Stomach (tissue), 9 donors: ENCODE results near the gene ACAP2. TPM values are rescaled to one million over a fixed set of nuclear protein-coding genes. Genes with fewer than 3 reads are reported as not detected.
A peak's percentile ranks its signal among the peaks of the same experiment; 100 is the strongest.
"Not testable (repeated sequence)": the region's sequence is repeated elsewhere in the genome, so short reads cannot be mapped to it uniquely, and the experiment has no call there.

Experiments
- DNase-seq, 2 donors: peaks; one replicate each; pipeline versions ENCODE4 v3.0.0 to v3.0.0-alpha.2; 2013 to 2019
- H3K27ac ChIP-seq, 5 donors: fragments of 200-600 bp in 4 of 5; sonication (generic) in 4 of 5; one replicate each; pipeline ENCODE4 v1.5.1; 2013 to 2019; ENCODE audit warnings: mild to moderate bottlenecking in 1 of 5, moderate library complexity in 1 of 5
- H3K27me3 ChIP-seq, 3 donors: fragments of 200-600 bp; sonication (generic); one replicate each; pipeline ENCODE4 v1.5.1; 2017 to 2019; ENCODE audit warnings: mixed run types in 1 of 3
- H3K36me3 ChIP-seq, 4 donors: fragments of 200-600 bp; sonication (generic); 1 replicate in 3 of 4; 2 replicates in 1 of 4; pipeline ENCODE4 v1.5.1; 2016 to 2019
- H3K4me1 ChIP-seq, 4 donors: fragments of 200-600 bp; sonication (generic); one replicate each; pipeline ENCODE4 v1.5.1; 2016 to 2019
- H3K4me3 ChIP-seq, 4 donors: fragments of 200-600 bp; sonication (generic) in 3 of 4; one replicate each; pipeline ENCODE4 v1.5.1; 2016 to 2019; ENCODE audit warnings: mild to moderate bottlenecking in 1 of 4
- H3K9me3 ChIP-seq, 4 donors: fragments of 200-600 bp; sonication (generic); one replicate each; pipeline ENCODE4 v1.5.1; 2016 to 2019
- EP300 ChIP-seq: sonication (generic); formaldehyde crosslinking; IDR thresholded peaks from one replicate; pipeline ENCODE4 v1.6.1; 2017; ENCODE audit warnings: antibody characterized with exemption
- POLR2A ChIP-seq, 4 donors: fragments of 450-650 bp; IDR thresholded peaks; one replicate each; pipeline ENCODE4 v1.6.1; 2016; ENCODE audit warnings: antibody characterized with exemption in 4 of 4, control low read depth in 2 of 4, mild to moderate bottlenecking in 1 of 4, moderate library complexity in 1 of 4
- POLR2AphosphoS5 ChIP-seq, 3 donors: sonication (generic); formaldehyde crosslinking; IDR thresholded peaks; one replicate each; pipeline ENCODE4 v1.6.1; 2016; ENCODE audit warnings: antibody characterized with exemption in 3 of 3
- WGBS, 5 donors: extraction: QIAGEN DNeasy Blood & Tissue Kit in 3 of 5; methylation state at CpG; one replicate each; pipeline versions ENCODE4 v1.1.5 to v1.1.7; 2013 to 2018; 5-methylcytosine and 5-hydroxymethylcytosine counted together
- intact Hi-C: fragments of 100-400 bp; cut with DNase I; formaldehyde crosslinking; loops from one replicate; pipeline ENCODE4 v1.15.1; 2023; ENCODE audit warnings: low total_unique reads
- polyA plus RNA-seq, 3 donors: library from polyadenylated mRNA; stranded (reverse); fragments of 200-250 nt; gene quantifications; one replicate each; pipeline ENCODE4 v1.2.3, GENCODE V29; 2013
- total RNA-seq, 5 donors: library from RNA; depleted of rRNA; stranded (reverse); fragments of >200 nt; gene quantifications; one replicate each; pipeline versions ENCODE4 v1.1.0 to v1.2.3, GENCODE V29; 2014 to 2016
- TF ChIP-seq, protein P1 (sequence below), 7 experiments: fragments of 450-650 bp in 4 of 7; fragments of 200-600 bp in 3 of 7; sonication (generic) in 3 of 7; IDR thresholded peaks; one replicate each; pipeline ENCODE4 v1.5.1; 2016 to 2019; ENCODE audit warnings: antibody characterized with exemption in 7 of 7, control low read depth in 2 of 7, mild to moderate bottlenecking in 1 of 7
- donor health status: healthy with polysubstance abuse.
- donor health status: Bipolar disorder and iron deficiency.
- donor health status: healthy.

The ACAP2 gene
- total and polyA plus RNA-seq, 8 donors: 4.6 to 159 (median 41.1) TPM

DNA sequence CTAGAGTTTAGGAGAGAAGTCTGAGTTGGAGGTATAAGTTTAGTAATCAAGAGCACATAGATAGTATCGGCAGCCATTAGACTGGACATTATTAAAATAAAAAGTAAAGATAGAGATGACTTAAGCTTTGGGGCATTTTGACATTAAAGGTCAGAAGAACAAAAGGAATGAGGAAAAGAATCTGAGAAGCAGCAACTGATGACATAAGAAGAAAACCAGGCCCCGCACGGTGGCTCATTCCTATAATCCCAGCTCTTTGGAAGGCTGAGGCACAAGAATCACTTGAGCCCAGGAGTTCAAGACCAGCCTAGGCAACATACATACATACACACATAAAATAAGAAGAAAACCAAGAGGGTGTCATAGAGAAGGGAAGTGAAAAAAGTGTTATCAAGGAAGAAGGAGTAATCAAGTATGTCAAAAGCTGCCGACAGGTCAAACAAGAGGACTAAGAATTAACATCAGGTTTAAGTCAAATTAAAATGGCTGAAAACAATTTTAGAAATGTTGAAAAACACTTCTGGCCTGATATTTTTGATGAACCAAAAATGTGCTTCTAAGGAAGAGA, 38.9 kb downstream of the ACAP2 start:
- H3K4me1 ChIP-seq: peaks cover 0 to 19% (median 9%) of the 10 kb centered on the region in 4 donors
- H3K9me3 ChIP-seq: no peaks in the 10 kb centered on the region
- H3K36me3 ChIP-seq: no peaks in the 10 kb centered on the region
- no peaks in the 10 kb centered on the region for H3K27me3 ChIP-seq
- no peak overlapping the region for H3K4me3 ChIP-seq
- no peak for DNase-seq
- H3K27ac ChIP-seq: no peak overlapping the region
- no peak for TF ChIP-seq POLR2AphosphoS5 (IDR thresholded peaks at IDR 0.05)
- TF ChIP-seq, protein P1, sequence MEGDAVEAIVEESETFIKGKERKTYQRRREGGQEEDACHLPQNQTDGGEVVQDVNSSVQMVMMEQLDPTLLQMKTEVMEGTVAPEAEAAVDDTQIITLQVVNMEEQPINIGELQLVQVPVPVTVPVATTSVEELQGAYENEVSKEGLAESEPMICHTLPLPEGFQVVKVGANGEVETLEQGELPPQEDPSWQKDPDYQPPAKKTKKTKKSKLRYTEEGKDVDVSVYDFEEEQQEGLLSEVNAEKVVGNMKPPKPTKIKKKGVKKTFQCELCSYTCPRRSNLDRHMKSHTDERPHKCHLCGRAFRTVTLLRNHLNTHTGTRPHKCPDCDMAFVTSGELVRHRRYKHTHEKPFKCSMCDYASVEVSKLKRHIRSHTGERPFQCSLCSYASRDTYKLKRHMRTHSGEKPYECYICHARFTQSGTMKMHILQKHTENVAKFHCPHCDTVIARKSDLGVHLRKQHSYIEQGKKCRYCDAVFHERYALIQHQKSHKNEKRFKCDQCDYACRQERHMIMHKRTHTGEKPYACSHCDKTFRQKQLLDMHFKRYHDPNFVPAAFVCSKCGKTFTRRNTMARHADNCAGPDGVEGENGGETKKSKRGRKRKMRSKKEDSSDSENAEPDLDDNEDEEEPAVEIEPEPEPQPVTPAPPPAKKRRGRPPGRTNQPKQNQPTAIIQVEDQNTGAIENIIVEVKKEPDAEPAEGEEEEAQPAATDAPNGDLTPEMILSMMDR (IDR thresholded peaks at IDR 0.05): no peak
- TF ChIP-seq EP300: no peak
- TF ChIP-seq POLR2A (IDR thresholded peaks at IDR 0.05): no peak
- 86 to 95% (median 88%) methylated on average over 4 of the region's 4 CpGs for WGBS, 5 donors
- intact Hi-C loops: no loop called here

DNA sequence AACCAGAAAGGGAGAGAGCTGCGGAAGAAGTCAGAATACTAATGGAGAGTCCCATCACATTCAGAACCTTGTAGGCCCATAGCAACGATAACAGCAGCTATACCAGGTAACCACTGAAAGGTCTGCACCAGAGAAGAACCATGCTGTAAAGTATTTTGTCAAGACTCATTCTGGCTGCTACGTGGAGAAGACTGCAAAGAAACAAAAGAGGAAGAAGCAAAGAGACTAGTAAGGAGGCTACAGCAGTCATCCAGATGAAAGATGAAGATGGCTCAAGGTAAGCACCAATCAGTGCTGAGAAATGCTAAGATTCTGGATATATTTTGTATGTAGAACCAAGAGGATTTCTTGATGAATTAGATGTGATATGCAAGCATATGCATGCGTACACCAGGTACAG, 39.6 kb downstream of the ACAP2 start:
- 89 to 98% (median 97%) methylated on average over 4 of the region's 4 CpGs for WGBS, 5 donors
- peaks cover 0 to 19% (median 12%) of the 10 kb centered on the region in 4 donors for H3K4me1 ChIP-seq
- TF ChIP-seq, protein P1 (IDR thresholded peaks at IDR 0.05): no peak
- TF ChIP-seq EP300 (no peak), POLR2AphosphoS5 (IDR thresholded peaks at IDR 0.05) (no peak), POLR2A (IDR thresholded peaks at IDR 0.05) (no peak)
- H3K27me3 ChIP-seq: no peaks in the 10 kb centered on the region
- no peaks in the 10 kb centered on the region for H3K9me3 ChIP-seq
- no peak overlapping the region for H3K27ac ChIP-seq
- intact Hi-C loops: no loop called here
- DNase-seq: no peak
- no peaks in the 10 kb centered on the region for H3K36me3 ChIP-seq
- H3K4me3 ChIP-seq: no peak overlapping the region

DNA sequence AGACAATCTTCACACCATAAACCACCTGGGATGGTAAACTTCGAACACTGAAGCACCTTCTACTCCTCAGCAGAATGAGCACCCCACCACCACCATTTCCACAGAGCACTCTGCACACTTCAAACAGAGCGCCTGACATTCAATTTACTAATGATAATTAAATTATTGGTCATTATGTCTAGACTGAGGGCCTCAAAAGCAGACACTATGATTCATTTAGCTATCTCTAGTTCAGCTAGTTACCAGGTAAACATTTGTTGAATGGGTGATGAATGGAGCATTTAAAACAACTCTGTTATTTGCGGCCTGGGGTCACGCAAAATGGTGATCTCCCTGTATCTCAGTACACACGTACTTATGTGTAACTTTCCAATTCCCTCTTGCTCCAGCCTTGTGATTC, 40.9 kb downstream of the ACAP2 start:
- intact Hi-C loops: no loop called here
- WGBS, 5 donors: 74 to 86% (median 77%) methylated on average over 5 of the region's 5 CpGs
- Histone ChIP-seq H3K4me3 (no peak overlapping the region), H3K27ac (no peak overlapping the region), H3K9me3 (no peaks in the 10 kb centered on the region), H3K27me3 (no peaks in the 10 kb centered on the region), H3K4me1 (peaks cover 0 to 32% (median 23%) of the 10 kb centered on the region in 4 donors), H3K36me3 (no peaks in the 10 kb centered on the region)
- no peak for TF ChIP-seq POLR2A (IDR thresholded peaks at IDR 0.05)
- TF ChIP-seq POLR2AphosphoS5 (IDR thresholded peaks at IDR 0.05): no peak
- TF ChIP-seq, protein P1 (IDR thresholded peaks at IDR 0.05): no peak
- TF ChIP-seq EP300: no peak
- DNase-seq: peak in 1 of 2 donors; percentile 20

DNA sequence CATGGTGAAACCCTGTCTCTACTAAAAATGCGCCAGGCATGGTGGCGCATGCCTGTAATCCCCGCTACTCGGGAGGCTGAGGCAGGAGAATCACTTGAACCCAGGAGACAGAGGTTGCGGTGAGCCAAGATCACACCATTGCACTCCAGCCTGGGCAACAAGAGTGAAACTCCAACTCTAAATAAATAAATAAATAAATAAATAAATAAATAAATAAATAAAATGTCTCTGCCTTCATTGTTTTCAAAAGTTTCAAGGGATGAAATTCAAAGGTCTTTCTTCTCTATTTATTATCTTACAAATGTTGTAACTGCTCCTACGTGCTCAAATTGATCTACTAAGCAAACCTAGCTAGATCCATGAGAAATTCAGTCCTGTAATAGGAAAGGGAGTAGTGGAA, 44.4 kb downstream of the ACAP2 start:
- H3K9me3 ChIP-seq, intact Hi-C loops, DNase-seq, H3K27me3 ChIP-seq, H3K36me3 ChIP-seq, H3K4me3 ChIP-seq, H3K27ac ChIP-seq: not testable (repeated sequence)
- peaks cover 0 to 50% (median 28%) of the 10 kb centered on the region in 4 donors for H3K4me1 ChIP-seq
- 75 to 95% (median 91%) methylated on average over 6 of the region's 6 CpGs for WGBS, 5 donors

DNA sequence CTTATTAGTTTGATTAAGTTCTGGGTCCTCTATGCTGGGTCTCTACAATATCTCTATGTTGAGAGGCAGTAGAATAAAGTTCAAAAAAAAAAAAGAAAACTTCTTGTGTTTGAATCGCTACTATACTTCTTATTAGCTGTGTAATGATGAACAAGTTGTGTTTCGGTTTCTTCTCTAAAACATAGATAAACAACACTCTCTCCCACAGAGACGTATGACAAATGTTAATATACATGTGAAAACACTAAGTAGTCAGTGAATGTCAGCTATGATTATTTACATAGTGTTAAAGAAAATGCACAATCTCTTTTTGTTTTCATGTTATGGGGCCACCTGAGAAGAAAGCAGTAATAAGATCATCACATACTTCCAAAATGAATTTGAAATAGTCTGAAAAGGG, 45.3 kb downstream of the ACAP2 start:
- TF ChIP-seq EP300 (no peak), POLR2AphosphoS5 (IDR thresholded peaks at IDR 0.05) (no peak), POLR2A (IDR thresholded peaks at IDR 0.05) (no peak)
- TF ChIP-seq, protein P1 (IDR thresholded peaks at IDR 0.05): no peak
- Histone ChIP-seq H3K9me3 (no peaks in the 10 kb centered on the region), H3K4me3 (no peak overlapping the region), H3K4me1 (peaks cover 0 to 50% (median 26%) of the 10 kb centered on the region in 4 donors), H3K27me3 (no peaks in the 10 kb centered on the region), H3K27ac (no peak overlapping the region), H3K36me3 (no peaks in the 10 kb centered on the region)
- 49 to 63% (median 60%) methylated on average over 3 of the region's 3 CpGs for WGBS, 5 donors
- intact Hi-C loops: no loop called here
- no peak for DNase-seq
